HG03457 (cell line): ENCODE data around the gene WDR88.

Experiments
- ATAC-seq: cut with Tn5 transposase; IDR thresholded peaks from one replicate; pipeline ENCODE4 v1.9.1; 2021; ENCODE audit warnings: moderate number of reproducible peaks; ENCODE audit not compliant: unreplicated experiment

The WDR88 gene

DNA sequence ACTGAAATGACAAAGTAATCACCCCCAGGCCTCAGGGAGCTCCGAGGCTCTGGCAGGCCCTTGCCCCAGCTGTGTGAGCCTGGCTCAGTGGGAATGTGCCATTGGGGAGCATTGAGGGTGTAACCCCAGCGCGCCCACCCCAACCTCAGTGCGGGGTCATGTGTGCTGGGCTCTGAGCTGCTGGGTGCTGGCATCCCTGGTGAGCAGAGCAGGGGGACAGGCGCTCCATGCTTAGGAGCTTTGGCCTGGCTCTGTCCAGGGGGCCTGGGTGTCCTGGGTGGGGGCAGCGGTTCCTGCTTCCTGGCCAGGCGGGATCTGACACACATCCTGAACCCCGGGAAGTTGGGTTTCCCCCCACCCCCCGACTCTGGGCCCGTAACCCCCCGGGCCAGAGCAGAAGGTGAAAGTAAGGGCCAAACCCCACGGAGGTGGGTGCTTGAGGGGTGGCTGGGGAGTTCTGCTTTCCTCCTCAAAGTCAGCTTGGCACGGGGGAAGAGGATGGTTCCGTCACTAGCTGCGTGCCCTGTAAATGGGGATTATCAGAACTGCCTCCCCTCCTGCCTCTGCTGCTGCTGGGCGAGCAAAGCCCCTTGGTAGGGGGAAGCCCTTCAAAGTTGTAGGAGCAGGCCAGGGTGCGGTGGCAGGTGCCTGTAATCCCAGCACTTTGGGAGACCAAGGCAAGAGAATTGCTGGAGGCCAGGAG, 63.9 kb downstream of the WDR88 start:
- ATAC-seq: no peak

DNA sequence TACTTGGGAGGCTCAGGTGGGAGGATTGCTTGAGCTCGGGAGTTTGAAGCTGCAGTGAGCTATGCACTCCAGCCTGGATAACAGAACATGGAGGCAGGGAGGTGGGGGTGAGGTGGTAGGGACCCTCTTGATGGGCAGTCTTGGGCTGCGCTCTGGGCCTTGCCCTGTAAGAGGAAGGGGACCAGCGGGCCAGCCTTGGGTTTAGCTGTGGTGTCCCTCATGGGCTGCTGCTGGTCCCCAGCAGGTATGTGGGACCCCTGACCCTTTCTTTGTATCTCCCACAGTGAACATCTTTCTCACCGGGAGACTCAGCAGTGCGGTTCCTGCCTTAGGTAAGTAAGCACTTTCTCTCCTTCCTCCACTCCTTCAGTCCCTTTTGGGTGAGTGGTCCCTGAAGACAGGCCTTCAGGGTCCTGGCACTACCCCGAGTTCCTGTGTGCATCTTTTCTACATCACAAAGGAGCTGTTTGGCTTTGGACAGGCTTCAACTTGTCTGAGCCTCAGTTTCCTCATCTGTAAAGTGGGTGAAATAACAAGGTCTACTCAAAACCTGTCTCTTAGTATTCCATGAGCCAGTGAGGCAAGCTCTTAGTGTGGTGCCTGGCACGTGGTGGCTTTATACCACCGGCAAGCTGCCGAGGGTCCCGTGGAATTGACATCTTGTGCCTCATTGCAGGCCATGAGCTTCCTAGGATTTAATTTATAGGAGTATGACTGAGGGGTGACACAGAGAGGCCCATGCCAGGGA, 64.7 kb downstream of the WDR88 start:
- no peak for ATAC-seq

DNA sequence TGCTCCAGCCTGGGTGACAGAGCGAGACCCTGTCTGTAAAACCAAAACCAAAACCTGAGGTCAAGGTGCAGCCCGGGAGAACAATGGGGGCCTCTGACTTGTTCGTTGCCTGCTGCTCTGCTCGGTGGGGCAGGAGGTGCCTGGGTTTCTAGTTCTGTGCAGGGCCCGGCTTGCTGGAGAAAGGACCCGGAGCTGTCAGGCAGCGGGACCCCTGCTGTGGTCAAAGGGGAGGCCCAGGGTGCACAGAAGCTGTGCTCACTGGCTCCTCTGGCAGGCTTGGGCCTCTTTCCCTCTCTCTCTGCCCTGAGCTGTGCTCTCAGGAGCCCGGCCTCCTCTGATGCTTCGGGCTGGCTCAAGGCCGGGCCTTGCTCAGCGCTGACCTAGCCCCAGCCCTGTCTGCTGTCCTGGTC, 65.7 kb downstream of the WDR88 start:
- ATAC-seq: no peak

DNA sequence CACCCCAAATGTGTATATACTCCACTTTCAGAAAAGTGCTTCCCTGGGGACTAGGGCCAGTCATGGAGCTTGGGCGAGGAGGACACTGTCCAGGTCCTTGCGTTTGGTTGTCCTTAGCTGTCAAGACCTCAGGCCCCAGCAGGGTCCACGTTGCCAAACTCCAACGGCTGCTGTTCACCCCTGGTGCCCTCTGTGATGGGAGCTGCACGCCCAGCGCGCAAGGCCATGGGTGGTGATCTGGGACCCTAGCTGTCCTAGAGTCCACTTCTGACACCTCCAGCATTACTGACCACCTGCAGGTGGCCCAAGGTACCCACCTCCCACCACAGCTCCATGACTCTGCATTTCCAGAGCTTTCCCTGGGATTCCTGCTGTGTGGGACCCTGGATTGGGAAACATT, 66.3 kb downstream of the WDR88 start:
- ATAC-seq: no peak

DNA sequence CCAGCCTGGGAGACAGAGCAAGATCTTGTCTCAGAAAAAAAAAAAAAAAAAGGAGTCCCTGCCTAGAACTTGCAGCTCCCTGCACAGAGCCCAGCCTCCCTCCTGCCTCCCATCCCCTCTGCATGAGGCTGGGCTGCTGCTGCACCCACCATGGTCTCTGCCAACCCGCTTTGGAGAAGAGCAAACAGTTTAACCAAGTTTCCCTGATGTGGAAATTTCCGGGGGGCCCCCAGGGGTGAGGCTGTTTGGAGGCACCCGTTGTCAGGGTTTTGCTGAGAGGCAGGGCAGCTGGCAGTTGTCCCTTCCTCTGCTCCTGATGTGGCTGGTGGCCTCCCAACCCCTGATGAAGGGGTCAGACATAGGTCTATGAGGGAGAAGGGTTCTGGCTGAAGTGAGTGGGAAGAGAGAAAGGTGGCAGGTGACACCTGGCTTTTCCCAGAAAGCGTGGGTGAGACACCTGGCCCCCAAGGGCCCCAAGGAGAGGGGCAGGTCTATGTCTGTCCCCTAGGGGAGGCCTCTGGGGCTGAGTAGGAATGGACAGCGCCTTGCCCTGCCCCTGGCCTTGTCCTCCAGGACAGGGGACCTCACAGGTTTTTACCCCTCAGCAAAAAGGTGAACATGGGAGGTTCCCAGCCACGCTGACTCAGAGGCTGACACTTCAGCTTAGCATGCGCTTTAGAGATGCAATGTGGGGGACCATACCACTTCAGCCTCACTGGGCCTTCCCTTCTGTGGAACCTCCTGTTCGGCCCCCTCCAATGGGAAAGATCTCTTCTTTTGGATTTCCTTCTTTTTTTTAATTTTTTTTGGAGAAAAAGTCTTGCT, 67.7 kb downstream of the WDR88 start:
- no peak for ATAC-seq

DNA sequence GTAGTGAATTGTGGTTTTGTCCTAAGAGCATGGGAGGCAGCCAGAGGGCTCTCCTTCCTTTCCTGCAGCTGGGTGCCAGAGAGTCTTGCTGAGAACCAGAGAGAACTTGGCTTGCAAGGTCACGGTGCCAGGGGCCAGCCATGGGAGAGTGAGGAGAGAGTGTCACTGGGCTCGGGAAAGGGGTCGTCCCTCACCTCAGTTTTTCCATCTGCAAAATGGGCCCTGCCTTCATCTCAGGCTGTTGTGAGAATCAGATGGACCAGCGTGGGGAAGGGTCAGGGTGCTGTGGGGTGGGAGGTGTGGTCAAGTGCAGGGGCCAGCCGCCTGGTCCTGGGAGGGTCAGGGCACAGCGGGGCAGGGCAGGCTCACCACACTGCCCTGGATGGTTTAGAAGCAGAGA, 69.6 kb downstream of the WDR88 start:
- ATAC-seq: no peak

DNA sequence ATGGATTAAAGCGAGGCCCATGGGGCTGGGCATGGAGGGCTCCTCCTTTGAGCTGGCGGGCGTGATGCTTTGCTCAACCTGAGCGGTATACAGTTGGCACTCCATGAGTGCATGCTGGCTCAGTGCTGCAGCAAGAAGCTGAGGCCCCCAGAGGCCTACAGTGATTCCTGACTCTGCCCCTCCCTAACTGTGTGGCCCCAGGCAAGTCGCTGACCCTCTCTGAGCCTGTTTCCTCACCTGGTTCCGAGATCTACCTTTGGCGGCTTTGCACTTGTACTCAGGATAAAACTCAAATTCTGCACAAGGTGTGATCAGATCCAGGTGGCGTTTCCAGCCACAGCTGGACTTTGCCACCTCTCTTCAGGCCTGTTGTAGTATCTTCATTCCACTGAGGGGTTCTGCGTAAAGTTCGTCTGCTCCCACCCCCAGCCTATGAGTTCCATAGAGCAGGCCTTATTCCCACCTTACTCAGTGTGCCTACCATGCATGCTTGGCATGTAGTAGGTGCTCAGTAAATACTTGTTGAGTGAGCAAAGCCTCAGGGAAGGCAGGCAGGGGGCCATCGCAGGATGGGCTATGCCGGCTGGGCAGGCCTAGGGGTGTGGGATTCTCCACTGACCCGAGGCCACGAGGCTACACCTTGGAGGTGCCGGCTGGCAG, 70.1 kb downstream of the WDR88 start:
- ATAC-seq: no peak

DNA sequence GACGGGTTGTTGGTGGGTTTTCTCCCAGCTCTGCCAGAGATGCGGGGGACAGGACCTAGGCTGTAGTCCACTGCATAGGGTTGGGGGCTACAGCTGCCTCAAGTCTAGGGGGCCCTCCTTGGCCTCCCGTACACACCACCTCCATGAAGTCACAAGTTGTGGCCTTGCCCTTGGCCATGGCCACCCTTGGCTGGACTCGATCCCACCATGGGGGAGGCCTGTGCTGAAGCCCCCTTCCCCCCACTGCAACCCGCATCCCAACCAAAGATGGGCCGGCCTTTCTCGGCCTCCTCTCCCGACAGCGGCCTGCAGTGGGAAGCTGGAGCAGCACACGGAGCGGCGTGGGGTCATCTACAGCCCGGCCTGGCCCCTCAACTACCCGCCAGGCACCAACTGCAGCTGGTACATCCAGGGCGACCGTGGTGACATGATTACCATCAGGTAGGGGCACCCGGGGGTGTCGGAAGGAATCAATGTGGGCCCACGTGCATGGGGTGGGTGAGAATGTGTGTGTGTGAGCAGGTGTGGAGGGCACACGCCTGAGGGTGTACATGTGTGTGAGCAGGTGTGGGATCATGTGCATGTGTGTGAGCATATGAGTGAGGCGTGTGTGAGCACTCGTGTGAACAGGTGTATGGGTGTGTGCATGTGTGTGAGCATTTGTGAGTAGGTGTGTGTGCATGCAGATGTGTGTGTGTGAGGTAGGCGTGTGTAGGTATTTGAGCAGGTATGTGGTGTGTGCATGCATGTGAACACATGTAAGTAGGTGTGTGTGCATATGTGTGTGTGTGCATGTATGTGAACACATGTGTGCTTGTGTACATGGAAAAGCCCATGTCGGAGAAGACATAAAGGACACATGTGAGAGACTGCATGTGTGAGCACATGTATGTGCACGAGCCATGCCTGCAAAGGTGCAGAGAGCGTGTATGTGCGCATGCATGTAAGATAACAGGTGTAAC, 70.9 kb downstream of the WDR88 start:
- ATAC-seq: no peak

DNA sequence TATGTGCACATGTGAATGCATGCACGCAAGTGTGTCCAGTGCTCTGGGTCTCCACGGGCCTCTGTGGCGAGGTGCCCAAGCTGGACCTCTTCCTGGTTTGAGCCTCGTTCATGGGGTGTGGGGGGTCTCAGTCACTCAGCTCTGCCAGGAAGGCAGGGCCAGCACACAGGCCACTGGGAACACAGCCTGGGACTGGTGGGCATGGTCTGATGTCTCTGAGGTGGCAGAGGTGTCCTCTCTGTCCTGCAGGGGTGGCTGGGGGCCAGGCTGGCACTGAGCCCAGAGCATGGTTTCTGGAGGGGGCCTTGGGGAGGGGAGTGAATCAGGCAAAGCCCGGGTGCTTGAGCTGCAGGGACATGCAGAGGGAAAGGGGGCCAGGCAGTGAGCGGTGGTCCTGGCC, 71.6 kb downstream of the WDR88 start:
- ATAC-seq: no peak

DNA sequence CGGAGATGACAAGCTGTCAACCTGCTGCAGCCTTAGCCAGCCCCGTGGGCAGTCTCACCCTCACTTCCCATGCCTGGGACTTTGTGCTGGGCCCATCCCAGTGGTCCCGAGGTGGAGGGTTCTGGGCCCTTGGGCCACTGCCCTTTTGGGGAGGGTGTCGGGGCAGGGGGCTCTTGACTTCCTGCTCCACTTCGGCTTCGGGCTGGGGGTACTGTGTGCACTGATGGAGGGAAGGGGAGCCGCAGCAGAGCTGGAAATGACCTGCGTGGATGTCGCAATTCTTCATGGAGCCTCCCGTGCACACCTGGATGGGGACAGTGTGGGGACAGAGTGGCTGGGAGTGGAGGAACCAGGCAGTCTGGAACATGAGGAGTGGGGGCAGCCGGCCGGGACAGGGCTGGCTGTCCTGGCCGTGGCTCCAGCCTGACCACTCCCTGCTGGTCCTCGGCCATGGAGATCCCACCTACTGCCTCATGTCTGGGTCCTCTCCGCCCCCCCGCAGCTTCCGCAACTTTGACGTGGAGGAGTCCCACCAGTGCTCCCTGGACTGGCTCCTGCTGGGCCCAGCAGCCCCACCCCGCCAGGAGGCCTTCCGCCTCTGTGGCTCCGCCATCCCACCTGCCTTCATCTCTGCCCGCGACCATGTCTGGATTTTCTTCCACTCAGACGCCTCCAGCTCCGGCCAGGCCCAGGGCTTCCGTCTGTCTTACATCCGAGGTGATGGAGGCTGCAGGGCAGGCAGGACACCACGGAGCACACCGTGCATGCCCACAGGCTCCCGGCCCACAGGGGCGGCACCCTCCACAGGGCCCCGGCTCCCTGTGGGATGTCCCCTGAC, 72.4 kb downstream of the WDR88 start:
- no peak for ATAC-seq

DNA sequence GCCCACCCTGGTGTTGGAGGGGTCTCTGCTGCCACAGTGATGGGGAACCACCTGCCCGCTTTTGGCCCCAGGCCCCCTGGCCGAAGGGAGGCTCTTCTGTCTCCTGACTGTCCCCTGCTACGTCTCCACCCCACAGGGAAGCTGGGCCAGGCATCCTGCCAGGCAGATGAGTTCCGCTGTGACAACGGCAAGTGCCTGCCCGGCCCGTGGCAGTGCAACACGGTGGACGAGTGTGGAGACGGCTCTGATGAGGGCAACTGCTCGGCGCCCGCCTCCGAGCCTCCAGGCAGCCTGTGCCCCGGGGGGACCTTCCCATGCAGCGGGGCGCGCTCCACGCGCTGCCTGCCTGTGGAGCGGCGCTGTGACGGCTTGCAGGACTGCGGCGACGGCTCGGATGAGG, 73.2 kb downstream of the WDR88 start:
- ATAC-seq: no peak

DNA sequence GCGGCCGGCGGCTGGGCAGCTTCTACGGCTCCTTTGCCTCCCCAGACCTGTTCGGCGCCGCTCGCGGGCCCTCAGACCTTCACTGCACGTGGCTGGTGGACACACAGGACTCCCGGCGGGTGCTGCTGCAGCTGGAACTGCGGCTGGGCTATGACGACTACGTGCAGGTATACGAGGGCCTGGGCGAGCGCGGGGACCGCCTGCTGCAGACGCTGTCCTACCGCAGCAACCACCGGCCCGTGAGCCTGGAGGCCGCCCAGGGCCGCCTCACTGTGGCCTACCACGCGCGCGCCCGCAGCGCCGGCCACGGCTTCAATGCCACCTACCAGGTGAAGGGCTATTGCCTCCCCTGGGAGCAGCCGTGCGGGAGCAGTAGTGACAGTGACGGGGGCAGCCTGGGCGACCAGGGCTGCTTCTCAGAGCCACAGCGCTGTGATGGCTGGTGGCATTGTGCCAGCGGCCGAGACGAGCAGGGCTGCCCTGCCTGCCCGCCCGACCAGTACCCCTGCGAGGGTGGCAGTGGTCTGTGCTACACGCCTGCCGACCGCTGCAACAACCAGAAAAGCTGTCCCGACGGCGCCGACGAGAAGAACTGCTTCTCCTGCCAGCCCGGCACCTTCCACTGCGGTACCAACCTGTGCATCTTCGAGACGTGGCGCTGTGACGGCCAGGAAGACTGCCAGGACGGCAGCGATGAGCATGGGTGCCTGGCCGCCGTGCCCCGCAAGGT, 73.8 kb downstream of the WDR88 start:
- ATAC-seq: no peak

DNA sequence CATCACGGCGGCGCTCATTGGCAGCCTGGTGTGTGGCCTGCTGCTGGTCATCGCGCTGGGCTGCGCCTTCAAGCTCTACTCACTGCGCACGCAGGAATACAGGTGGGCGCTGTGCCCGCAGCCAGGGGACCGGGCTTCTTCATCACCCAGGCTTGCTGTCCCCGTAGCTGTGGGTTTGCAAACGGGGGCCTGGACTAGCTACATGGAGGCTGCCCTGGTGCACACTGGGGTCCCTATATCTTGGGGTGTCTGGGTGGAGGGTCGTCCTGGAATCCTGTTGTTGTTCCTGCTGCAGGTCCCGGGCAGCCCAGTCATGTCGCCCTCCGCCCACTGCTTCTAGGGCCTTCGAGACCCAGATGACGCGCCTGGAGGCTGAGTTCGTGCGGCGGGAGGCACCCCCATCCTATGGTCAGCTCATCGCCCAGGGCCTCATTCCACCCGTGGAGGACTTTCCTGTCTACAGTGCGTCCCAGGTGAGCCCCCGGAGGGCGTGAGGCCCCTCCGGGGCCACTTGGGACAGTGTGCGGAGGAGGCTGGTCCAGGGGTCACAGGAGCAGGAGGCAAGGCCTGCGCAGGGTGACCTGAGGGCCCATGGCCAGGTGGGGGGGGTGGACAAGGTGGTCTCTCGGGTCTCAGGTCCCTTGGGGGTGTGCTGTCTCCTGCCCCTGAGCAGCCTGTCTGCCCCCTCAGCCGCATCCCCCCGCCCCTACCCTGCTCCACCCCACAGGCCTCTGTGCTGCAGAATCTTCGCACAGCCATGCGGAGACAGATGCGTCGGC, 74.5 kb downstream of the WDR88 start:
- no peak for ATAC-seq

DNA sequence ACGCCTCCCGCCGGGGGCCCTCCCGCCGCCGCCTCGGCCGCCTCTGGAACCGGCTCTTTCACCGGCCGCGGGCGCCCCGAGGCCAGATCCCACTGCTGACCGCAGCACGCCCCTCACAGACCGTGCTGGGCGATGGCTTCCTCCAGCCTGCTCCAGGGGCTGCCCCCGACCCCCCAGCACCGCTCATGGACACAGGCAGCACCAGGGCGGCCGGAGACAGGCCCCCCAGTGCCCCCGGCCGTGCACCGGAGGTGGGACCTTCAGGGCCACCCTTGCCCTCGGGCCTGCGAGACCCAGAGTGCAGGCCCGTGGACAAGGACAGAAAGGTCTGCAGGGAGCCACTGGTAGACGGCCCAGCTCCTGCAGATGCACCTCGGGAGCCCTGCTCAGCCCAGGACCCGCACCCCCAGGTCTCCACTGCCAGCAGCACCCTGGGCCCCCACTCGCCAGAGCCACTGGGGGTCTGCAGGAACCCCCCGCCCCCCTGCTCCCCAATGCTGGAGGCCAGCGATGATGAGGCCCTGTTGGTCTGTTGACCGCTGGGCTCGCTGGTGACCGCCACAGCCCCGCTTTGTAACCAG, 75.2 kb downstream of the WDR88 start:
- ATAC-seq: no peak

DNA sequence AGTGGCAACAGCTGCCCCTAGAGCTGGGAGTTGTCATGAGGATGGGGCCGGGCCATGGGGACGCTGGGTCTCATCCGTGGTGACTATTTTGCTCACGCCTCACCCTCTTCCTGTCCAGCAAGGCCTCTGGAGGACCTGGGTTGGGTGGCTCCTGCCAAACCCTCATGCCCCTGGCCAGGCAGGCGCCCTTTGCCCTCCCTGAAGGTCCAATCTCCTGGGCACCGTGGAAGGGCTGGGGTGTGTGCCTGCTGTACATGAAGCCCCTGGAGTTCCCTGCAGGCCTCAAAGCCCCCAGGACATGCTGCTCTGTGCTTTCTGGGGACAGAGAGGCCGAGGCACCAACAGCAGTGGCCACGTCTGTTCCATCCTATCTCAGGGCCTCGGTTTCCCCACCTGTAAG, 76.0 kb downstream of the WDR88 start:
- ATAC-seq: no peak

DNA sequence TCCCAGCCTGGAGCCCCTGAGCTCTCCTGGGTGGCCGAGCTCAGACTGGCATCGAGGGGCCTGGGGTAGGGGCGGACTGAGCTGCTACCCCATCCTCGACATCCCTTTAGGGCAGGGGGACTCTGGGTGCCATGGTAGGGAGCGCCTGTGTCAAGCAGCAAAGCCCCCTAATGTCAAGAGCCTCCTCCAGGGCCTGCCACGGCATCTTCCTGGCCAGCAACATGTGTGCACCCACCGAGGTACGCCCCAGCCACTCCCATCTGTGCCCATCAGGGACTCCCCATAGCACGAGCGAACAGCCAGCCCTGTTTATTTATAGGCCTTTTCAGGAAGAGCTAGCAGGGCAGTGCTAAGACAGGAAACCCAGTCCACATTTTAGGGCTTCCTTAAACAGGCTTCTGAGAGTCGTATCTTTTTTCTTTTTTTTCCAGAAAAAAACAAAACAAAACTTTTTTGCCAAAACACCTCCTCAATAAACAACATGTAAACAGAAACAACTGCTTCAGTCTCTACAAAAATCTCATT, 76.5 kb downstream of the WDR88 start:
- ATAC-seq: no peak
